ENCODE measurements around the gene CPED1.

- TF ChIP-seq CTCF (conservative IDR thresholded peaks at IDR 0.05): no peak
- TF ChIP-seq ZFX (IDR thresholded peaks at IDR 0.05): no peak
Measured at GRCh38 chr7:121101083-121101482, 112.6 kb downstream of the CPED1 start.

All from C4-2B (cell line).